ENCODE data around the gene TNP2. TPM values are rescaled to one million over a fixed set of nuclear protein-coding genes. Genes with fewer than 3 reads are reported as not detected.

TNP2 gene
- total and polyA plus RNA-seq, 9 of the 15 experiments (the other 6 are each of a cell fraction or from before 2014, with no cell fraction given) = not detected

GRCh38 chr16:11254913-11255736 is 14.0 kb downstream of the TNP2 start (continued):
- peak; percentile 62 for TF ChIP-seq ELF1 (tag; IDR thresholded peaks at IDR 0.05)
- TF ChIP-seq STAT5B (CRISPR knock-in tag; IDR thresholded peaks at IDR 0.05) = no peak
- TF ChIP-seq ETV5 (CRISPR knock-in tag; IDR thresholded peaks at IDR 0.05; ENCODE audit: low read depth) = peak; percentile 54; the same call in 1 of the 2 replicates
- no peak for TF ChIP-seq BCL6 (CRISPR knock-in tag; IDR thresholded peaks at IDR 0.05)
- TF ChIP-seq SMAD2 (IDR thresholded peaks at IDR 0.05; ENCODE audit: low read depth, low read length) = no peak
- TF ChIP-seq ZNF184 (CRISPR knock-in tag; IDR thresholded peaks at IDR 0.05) = no peak
- no peak for TF ChIP-seq NR2C1 (IDR thresholded peaks at IDR 0.05)
- no peak for TF ChIP-seq NR2C1 (tag; IDR thresholded peaks at IDR 0.05)
- peak; percentile 26 for TF ChIP-seq CREB1 (IDR thresholded peaks at IDR 0.05)
- peak; percentile 86 for TF ChIP-seq CREB1 (CRISPR knock-in tag; IDR thresholded peaks at IDR 0.05)
- TF ChIP-seq ZNF175 (CRISPR knock-in tag; IDR thresholded peaks at IDR 0.05; ENCODE audit: low read depth) = no peak
- TF ChIP-seq LCOR (CRISPR knock-in tag; IDR thresholded peaks at IDR 0.05) = no peak
- no peak for TF ChIP-seq CGGBP1 (CRISPR knock-in tag; IDR thresholded peaks at IDR 0.05)
- TF ChIP-seq ZNF830 (CRISPR knock-in tag; IDR thresholded peaks at IDR 0.05) = no peak
- TF ChIP-seq RAD21 (CRISPR knock-in tag; conservative IDR thresholded peaks at IDR 0.05 in 1 of 2, IDR thresholded peaks at IDR 0.05 in 1 of 2) = peak in 1 of 2 experiments; percentile 26; a peak in 2 of 4 replicates
- TF ChIP-seq CHD1 (IDR thresholded peaks at IDR 0.05; ENCODE audit: low read length) = peak; percentile 97
- TF ChIP-seq, protein P1, sequence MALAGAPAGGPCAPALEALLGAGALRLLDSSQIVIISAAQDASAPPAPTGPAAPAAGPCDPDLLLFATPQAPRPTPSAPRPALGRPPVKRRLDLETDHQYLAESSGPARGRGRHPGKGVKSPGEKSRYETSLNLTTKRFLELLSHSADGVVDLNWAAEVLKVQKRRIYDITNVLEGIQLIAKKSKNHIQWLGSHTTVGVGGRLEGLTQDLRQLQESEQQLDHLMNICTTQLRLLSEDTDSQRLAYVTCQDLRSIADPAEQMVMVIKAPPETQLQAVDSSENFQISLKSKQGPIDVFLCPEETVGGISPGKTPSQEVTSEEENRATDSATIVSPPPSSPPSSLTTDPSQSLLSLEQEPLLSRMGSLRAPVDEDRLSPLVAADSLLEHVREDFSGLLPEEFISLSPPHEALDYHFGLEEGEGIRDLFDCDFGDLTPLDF (CRISPR knock-in tag; IDR thresholded peaks at IDR 0.05) = peak; percentile 96
- no peak for TF ChIP-seq MCM5 (IDR thresholded peaks at IDR 0.05; ENCODE audit: low read depth)
- TF ChIP-seq SLC30A9 (CRISPR knock-in tag; IDR thresholded peaks at IDR 0.05) = no peak
- no peak for TF ChIP-seq ZNF445 (CRISPR knock-in tag; IDR thresholded peaks at IDR 0.05; ENCODE audit: low read depth)
- peak; percentile 80 for TF ChIP-seq ZNF121 (CRISPR knock-in tag; conservative IDR thresholded peaks at IDR 0.05)
- no peak for TF ChIP-seq OTX1 (CRISPR knock-in tag; IDR thresholded peaks at IDR 0.05)
- TF ChIP-seq ZNF282 (CRISPR knock-in tag; IDR thresholded peaks at IDR 0.05) = peak; percentile 98; the same call in 1 of the 2 replicates
- TF ChIP-seq, protein P2, sequence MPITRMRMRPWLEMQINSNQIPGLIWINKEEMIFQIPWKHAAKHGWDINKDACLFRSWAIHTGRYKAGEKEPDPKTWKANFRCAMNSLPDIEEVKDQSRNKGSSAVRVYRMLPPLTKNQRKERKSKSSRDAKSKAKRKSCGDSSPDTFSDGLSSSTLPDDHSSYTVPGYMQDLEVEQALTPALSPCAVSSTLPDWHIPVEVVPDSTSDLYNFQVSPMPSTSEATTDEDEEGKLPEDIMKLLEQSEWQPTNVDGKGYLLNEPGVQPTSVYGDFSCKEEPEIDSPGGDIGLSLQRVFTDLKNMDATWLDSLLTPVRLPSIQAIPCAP (CRISPR knock-in tag; IDR thresholded peaks at IDR 0.05; ENCODE audit: borderline replicate concordance) = peak; percentile 96; the same call in 1 of the 2 replicates
- TF ChIP-seq SMARCA5 (IDR thresholded peaks at IDR 0.05) = peak; percentile 74; the same call in 1 of the 2 replicates

All from K562 (cell line).